Stimulated activated CD4-positive, alpha-beta T cell treated with anti-CD3 and anti-CD28 coated beads, Interleukin-2, amount 100 ng/mL, for 48 hours (primary cell): Measurements from ENCODE around the gene GYS1.
"Not testable (repeated sequence)": the region's sequence is repeated elsewhere in the genome, so short reads cannot be mapped to it uniquely, and the experiment has no call there.

Source experiments
- DNase-seq, 2 donors: peaks; one replicate each; pipeline ENCODE4 v3.0.0-alpha.2; 2020

The GYS1 gene

GRCh38 chr19:48935864-48936263, 57.2 kb downstream of the GYS1 start:
- no peak for DNase-seq

GRCh38 chr19:48934837-48935236, 58.3 kb downstream of the GYS1 start:
- no peak for DNase-seq

DNA sequence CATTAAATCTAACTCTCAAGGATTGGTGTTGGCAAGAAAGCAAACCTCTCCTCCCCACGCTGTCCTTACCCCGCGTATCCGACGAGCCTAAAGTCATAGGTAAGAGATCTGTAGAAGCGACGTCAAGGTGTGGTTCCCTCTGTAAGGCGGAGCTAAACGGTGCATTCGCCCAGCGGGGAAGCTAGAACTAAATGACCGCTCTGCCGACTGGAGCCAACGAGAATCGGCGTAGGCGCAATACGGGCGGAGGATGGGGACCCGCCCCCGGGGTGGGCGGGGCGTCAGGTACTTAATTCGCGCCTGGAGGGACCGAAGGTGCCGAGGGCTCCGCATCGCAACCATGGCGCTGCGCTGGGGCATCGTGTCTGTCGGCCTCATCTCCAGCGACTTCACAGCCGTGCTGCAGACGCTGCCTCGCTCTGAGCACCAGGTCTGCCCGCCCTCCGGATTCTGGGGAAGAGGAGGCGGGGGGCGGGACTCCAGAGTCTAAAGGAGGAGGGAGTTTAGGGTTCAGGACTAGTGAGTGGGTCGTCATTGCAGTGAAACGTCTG, 59.7 kb downstream of the GYS1 start, which contains the start of gene DHDH:
TSS of gene DHDH (plus strand) at position 318 of the 551 bp plus-strand sequence. CDS start at position 341, 23 bp downstream.
- peak; percentile 69 for DNase-seq

- no peak for DNase-seq
Measured at GRCh38 chr19:48928164-48929025, 64.7 kb downstream of the GYS1 start.

- DNase-seq: not testable (repeated sequence)
Measured at GRCh38 chr19:48927692-48928091, 65.4 kb downstream of the GYS1 start.

DNA sequence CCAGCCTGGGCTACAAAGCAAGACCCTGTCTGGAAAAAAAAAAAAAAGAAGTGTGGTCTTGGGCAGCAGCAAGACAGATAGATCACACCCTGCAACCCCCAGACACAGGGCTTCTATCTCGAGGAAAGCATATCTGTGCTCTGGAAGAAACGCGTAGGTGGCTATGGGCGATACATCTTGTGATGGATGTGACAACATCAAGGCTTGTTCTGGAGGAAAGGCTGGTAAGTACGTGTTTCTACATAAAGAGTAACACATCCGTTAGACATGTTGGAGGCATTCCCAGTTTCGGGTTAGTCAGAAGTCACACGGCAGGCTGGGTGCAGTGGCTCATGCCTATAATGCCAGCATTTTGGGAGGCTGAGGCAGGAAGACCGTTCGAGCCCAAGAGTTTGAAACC, 66.2 kb downstream of the GYS1 start:
- DNase-seq: peak in 1 of 2 donors; percentile 9

DNA sequence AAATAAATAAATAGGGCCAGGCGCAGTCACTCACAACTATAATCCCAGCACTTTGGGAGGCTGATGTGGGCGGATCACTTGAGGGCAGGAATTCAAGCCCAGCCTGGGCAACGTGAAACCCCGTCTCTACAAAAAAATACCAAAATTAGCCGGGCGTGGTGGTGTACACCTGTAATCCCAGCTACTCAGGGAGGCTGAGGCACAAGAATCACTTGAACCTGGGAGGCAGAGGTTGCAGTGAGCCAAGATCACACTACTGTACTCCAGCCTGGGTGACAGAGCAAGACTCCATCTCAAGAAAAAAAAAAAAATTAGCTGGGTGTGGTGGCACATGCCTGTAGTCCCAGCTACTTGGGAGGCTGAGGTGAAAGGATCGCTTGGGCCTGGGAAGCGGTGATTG, 67.2 kb downstream of the GYS1 start:
- DNase-seq: not testable (repeated sequence)

DNA sequence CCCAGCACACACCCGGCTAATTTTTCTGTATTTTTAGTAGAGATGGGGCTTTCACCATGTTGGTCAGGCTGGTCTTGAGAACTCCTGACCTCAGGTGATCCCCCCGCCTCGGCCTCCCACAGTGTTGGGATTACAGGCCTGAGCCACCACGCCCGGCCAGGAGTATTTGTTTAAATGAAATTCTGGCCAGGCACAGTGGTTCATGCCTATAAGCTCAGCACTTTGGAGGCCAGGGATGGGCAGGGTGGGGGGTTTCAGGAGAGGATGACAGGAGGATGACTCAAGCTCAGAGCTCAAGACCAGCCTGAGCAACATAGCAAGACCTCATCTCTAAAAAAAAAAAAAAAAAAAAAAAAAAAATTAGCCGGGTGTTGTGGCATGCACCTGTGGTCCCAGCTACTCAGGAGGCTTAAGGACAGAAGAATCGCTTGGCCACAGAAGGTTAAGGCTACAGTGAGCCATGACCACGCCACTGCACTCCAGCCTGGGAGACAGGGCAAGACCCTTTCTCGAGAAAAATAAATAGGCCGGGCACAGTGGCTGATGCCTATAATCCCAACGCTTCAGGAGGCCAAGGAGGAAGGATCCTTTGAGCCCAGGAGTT, 67.8 kb downstream of the GYS1 start:
- DNase-seq: no peak

- no peak for DNase-seq
Measured at GRCh38 chr19:48922548-48923490, 70.3 kb downstream of the GYS1 start.

DNA sequence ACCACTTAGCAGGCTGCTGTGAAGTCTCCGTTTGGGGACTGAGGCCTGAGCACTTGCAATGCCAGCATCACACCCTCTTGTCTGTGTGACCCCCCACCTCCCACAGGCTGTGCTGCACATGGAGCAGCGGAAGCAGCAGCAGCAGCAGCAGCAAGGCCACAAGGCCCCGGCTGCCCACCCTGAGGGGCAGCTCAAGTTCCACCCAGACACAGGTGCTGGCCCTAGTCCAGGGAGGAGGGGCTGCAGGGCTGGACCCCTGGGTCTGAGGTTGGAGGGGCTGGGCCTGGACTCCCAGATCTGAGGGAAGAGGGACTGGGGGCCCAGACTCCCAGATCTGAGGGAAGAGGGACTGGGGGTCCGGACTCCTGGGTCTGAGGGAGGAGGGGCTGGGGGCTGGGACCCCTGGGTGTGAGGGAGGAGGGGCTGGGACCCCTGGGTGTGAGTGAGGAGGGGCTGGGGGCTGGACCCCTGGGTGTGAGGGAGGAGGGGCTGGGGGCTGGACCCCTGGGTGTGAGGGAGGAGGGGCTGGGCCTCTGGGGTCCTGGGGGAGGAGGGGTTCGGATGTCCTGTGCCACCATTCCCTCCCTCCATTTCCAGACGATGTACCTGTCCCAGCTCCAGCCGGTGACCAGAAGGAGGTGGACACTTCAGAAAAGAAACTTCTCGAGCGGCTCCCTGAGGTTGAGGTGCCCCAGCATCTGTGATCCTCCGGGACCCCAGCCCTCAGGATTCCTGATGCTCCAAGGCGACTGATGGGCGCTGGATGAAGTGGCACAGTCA, 71.2 kb downstream of the GYS1 start:
- DNase-seq: no peak

GRCh38 chr19:48920949-48921348, 72.2 kb downstream of the GYS1 start:
- no peak for DNase-seq

- not testable (repeated sequence) for DNase-seq
Measured at GRCh38 chr19:48919271-48919670, 73.8 kb downstream of the GYS1 start.

DNA sequence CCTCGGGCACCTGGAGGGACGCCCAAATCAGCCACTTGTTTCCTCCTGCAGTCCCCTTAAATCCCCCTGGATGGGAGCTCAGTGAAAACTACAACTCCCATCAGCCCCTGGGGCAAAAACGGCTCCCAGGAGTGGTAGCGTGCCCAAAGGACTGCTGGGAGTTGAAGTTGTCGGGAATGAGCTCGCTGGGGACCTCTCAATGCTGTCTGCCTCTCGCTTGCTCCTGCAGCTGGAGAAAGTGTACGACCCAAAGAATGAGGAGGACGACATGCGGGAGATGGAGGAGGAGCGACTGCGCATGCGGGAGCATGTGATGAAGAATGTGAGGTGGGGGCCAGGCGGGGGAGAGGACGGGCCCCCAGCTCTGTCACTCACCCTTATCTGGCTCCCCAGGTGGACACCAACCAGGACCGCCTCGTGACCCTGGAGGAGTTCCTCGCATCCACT, 74.3 kb downstream of the GYS1 start:
- no peak for DNase-seq
